Loucy (cell line): ENCODE data around the gene KIRREL1.

ENCODE experiments used
- H2AFZ ChIP-seq: fragments of 200-600 bp; sonication (generic); 2 replicates; pipeline ENCODE4 v1.6.0; 2016; ENCODE audit warnings: antibody characterized with exemption, mild to moderate bottlenecking, low read length, moderate library complexity
- H3F3A ChIP-seq: fragments of 200-600 bp; 2 replicates; pipeline ENCODE4 v1.6.0; 2016; ENCODE audit warnings: antibody characterized with exemption, low read depth, mild to moderate bottlenecking
- H3K27me3 ChIP-seq: fragments of 200-600 bp; sonication (generic); 2 replicates; pipeline ENCODE4 v1.6.1; 2014; ENCODE audit warnings: low read length, mild to moderate bottlenecking; ENCODE audit not compliant: insufficient read depth, poor library complexity, severe bottlenecking
- H3K36me3 ChIP-seq: fragments of 200-600 bp; sonication (generic); 2 replicates; pipeline ENCODE4 v1.6.1; 2016; ENCODE audit warnings: low read length; ENCODE audit not compliant: insufficient read depth
- H3K4me1 ChIP-seq: fragments of 200-600 bp; sonication (generic); 2 replicates; pipeline ENCODE4 v1.5.1; 2014; ENCODE audit warnings: low read length, mild to moderate bottlenecking; ENCODE audit not compliant: insufficient read depth, poor library complexity, severe bottlenecking
- H3K4me2 ChIP-seq: fragments of 200-600 bp; sonication (generic); 2 replicates; pipeline ENCODE4 v1.6.0; 2014; ENCODE audit warnings: antibody characterized with exemption, low read length, low read depth, mild to moderate bottlenecking; ENCODE audit not compliant: poor library complexity, severe bottlenecking
- H3K4me3 ChIP-seq: fragments of 200-600 bp; sonication (generic); 2 replicates; pipeline ENCODE4 v1.5.1; 2014; ENCODE audit warnings: low read length, mild to moderate bottlenecking, mixed read lengths; ENCODE audit not compliant: poor library complexity, severe bottlenecking
- H3K79me2 ChIP-seq: fragments of 200-600 bp; sonication (generic); 2 replicates; pipeline ENCODE4 v1.6.1; 2014; ENCODE audit warnings: low read length; ENCODE audit not compliant: insufficient read depth
- H3K9ac ChIP-seq: fragments of 200-600 bp; sonication (generic); 2 replicates; pipeline ENCODE4 v1.6.0; 2014; ENCODE audit warnings: mild to moderate bottlenecking, low read depth, low read length, moderate library complexity; ENCODE audit not compliant: poor library complexity, severe bottlenecking
- H3K9me2 ChIP-seq: fragments of 200-600 bp; sonication (generic); replicated peaks from 2 replicates; pipeline ENCODE4 v1.6.1; 2016; ENCODE audit warnings: low read depth, low read length, mixed read lengths
- H3K9me3 ChIP-seq: fragments of 200-600 bp; sonication (generic); 2 replicates; pipeline ENCODE4 v1.6.1; 2014; ENCODE audit warnings: mild to moderate bottlenecking, antibody characterized with exemption, low read length, low read depth; ENCODE audit not compliant: insufficient read depth
- H4K20me1 ChIP-seq: fragments of 200-600 bp; sonication (generic); 2 replicates; pipeline ENCODE4 v1.6.0; 2014; ENCODE audit warnings: antibody characterized with exemption, low read length, mild to moderate bottlenecking; ENCODE audit not compliant: insufficient read depth, poor library complexity, severe bottlenecking
- CTCF ChIP-seq: fragments of 200-600 bp; sonication (generic); conservative IDR thresholded peaks from 2 replicates; pipeline ENCODE4 v1.5.1; 2014; ENCODE audit warnings: mild to moderate bottlenecking, antibody characterized with exemption, low read length
- EZH2phosphoT487 ChIP-seq: fragments of 200-600 bp; IDR thresholded peaks from 2 replicates; pipeline ENCODE4 v1.6.1; 2018; ENCODE audit warnings: antibody characterized with exemption, mild to moderate bottlenecking, moderate library complexity, borderline replicate concordance

Gene KIRREL1

GRCh38 chr1:158049853-158050252 is 56.4 kb downstream of the KIRREL1 start:
- Histone ChIP-seq H3K9me3 (no peaks in the 10 kb centered on the region), H3K36me3 (no peaks in the 10 kb centered on the region), H3K4me3 (no peak overlapping the region), H2AFZ (no peak overlapping the region), H3K79me2 (no peaks in the 10 kb centered on the region), H4K20me1 (no peaks in the 10 kb centered on the region), H3K9ac (no peak overlapping the region), H3F3A (no peaks in the 10 kb centered on the region), H3K4me2 (no peak overlapping the region), H3K4me1 (no peaks in the 10 kb centered on the region), H3K27me3 (no peaks in the 10 kb centered on the region), H3K9me2 (no peaks in the 10 kb centered on the region)
- TF ChIP-seq EZH2phosphoT487: no peak
- TF ChIP-seq CTCF: no peak

- no peaks in the 10 kb centered on the region for H3K79me2 ChIP-seq
- TF ChIP-seq CTCF (no peak), EZH2phosphoT487 (no peak)
These were observed 59.8 kb downstream of the KIRREL1 start for GRCh38 chr1:158053276-158053675.

GRCh38 chr1:158054721-158055120 is 61.3 kb downstream of the KIRREL1 start:
- TF ChIP-seq CTCF: no peak
- TF ChIP-seq EZH2phosphoT487: no peak
- Histone ChIP-seq H3K36me3 (no peaks in the 10 kb centered on the region), H3K9me2 (no peaks in the 10 kb centered on the region), H4K20me1 (no peaks in the 10 kb centered on the region), H3K4me3 (no peak overlapping the region), H3K9ac (no peak overlapping the region), H3F3A (no peaks in the 10 kb centered on the region), H3K79me2 (no peaks in the 10 kb centered on the region), H2AFZ (no peak overlapping the region), H3K4me2 (no peak overlapping the region), H3K27me3 (no peaks in the 10 kb centered on the region), H3K9me3 (no peaks in the 10 kb centered on the region), H3K4me1 (peaks cover 16% of the 10 kb centered on the region)

More at GRCh38 chr1:158053276-158053675, 59.8 kb downstream of the KIRREL1 start:
- no peaks in the 10 kb centered on the region for H3K27me3 ChIP-seq
- no peak overlapping the region for H3K4me2 ChIP-seq
- no peak overlapping the region for H3K9ac ChIP-seq
- peaks cover 16% of the 10 kb centered on the region for H3K4me1 ChIP-seq
- no peak overlapping the region for H2AFZ ChIP-seq
- no peak overlapping the region for H3K4me3 ChIP-seq
- no peaks in the 10 kb centered on the region for H3K9me3 ChIP-seq
- H3F3A ChIP-seq: no peaks in the 10 kb centered on the region
- no peaks in the 10 kb centered on the region for H3K36me3 ChIP-seq
- no peaks in the 10 kb centered on the region for H4K20me1 ChIP-seq
- H3K9me2 ChIP-seq: no peaks in the 10 kb centered on the region
